Subcutaneous adipose tissue (tissue), 4 donors: ENCODE measurements around the gene RPL38. TPM values are rescaled to one million over a fixed set of nuclear protein-coding genes. Genes with fewer than 3 reads are reported as not detected.

Source experiments
- CTCF ChIP-seq: fragments of 450-650 bp; IDR thresholded peaks from one replicate; pipeline ENCODE4 v1.5.1; 2016; ENCODE audit warnings: low read depth, mild to moderate bottlenecking, control low read depth, antibody characterized with exemption, moderate library complexity
- total RNA-seq, 4 donors: library from RNA; depleted of rRNA; stranded (reverse); fragments of >200 nt; gene quantifications; one replicate each; pipeline ENCODE4 v1.1.0, GENCODE V29; 2016

The RPL38 gene
- total RNA-seq, 4 donors from 2014 or later: 410 to 881 (median 581) TPM

GRCh38 chr17:74196541-74197317 is 6.7 kb upstream of the RPL38 start:
- TF ChIP-seq CTCF: no peak

GRCh38 chr17:74197801-74198200 is 5.7 kb upstream of the RPL38 start:
- TF ChIP-seq CTCF: no peak

- TF ChIP-seq CTCF: no peak
Observed at GRCh38 chr17:74198694-74199093, 4.8 kb upstream of the RPL38 start.

GRCh38 chr17:74199306-74200092 is 4.0 kb upstream of the RPL38 start:
- TF ChIP-seq CTCF: no peak

GRCh38 chr17:74200112-74200511 is 3.4 kb upstream of the RPL38 start:
- no peak for TF ChIP-seq CTCF

GRCh38 chr17:74201250-74201649 is 2.2 kb upstream of the RPL38 start:
- no peak for TF ChIP-seq CTCF

GRCh38 chr17:74201948-74202347 is 1.5 kb upstream of the RPL38 start:
- no peak for TF ChIP-seq CTCF
